GM12878 (cell line): ENCODE measurements around the gene PDE3B. TPM values are rescaled to one million over a fixed set of nuclear protein-coding genes. Genes with fewer than 3 reads are reported as not detected.

Source experiments
- ATF3 ChIP-seq: IDR thresholded peaks from 2 replicates; pipeline ENCODE4 v1.6.1; 2011; ENCODE audit warnings: low read depth, mild to moderate bottlenecking, low read length, moderate library complexity, borderline replicate concordance; ENCODE audit errors: extremely low read depth
- BHLHE40 ChIP-seq, 2 experiments: fragments of 450-650 bp in 1 of 2; IDR thresholded peaks; 2 replicates each; pipeline ENCODE4 v1.6.1; 2011 to 2017; ENCODE audit warnings: low read depth in 2 of 2, borderline replicate concordance in 1 of 2, improper control_type of control experiment in 1 of 2, low read length in 1 of 2, mild to moderate bottlenecking in 1 of 2
- DPF2 ChIP-seq: fragments of 450-650 bp; IDR thresholded peaks from 2 replicates; pipeline ENCODE4 v1.6.1; 2017; ENCODE audit warnings: mild to moderate bottlenecking
- E2F4 ChIP-seq: IDR thresholded peaks from 2 replicates; pipeline ENCODE4 v1.6.1; 2012; ENCODE audit warnings: low read depth, low read length, improper control_type of control experiment
- FOXK2 ChIP-seq: fragments of 450-650 bp; IDR thresholded peaks from 2 replicates; pipeline ENCODE4 v1.6.1; 2017; ENCODE audit warnings: mild to moderate bottlenecking, moderate library complexity
- HDAC2 ChIP-seq: fragments of 200-600 bp; sonication (generic); IDR thresholded peaks from 2 replicates; pipeline ENCODE4 v1.6.1; 2017
- HSF1 ChIP-seq: fragments of 150-350 bp; IDR thresholded peaks from 2 replicates; pipeline ENCODE4 v1.6.1; 2014; ENCODE audit warnings: mild to moderate bottlenecking, low read depth, low read length
- IRF5 ChIP-seq: fragments of 450-650 bp; IDR thresholded peaks from 2 replicates; pipeline ENCODE4 v1.6.1; 2017; ENCODE audit warnings: borderline replicate concordance
- KAT2A ChIP-seq: conservative IDR thresholded peaks from 2 replicates; pipeline ENCODE4 v1.6.1; 2011; ENCODE audit warnings: low read depth, low read length; ENCODE audit not compliant: control insufficient read depth
- LARP7 ChIP-seq: fragments of 450-650 bp; IDR thresholded peaks from 2 replicates; pipeline ENCODE4 v1.6.1; 2017; ENCODE audit warnings: mild to moderate bottlenecking
- PBX3 ChIP-seq: IDR thresholded peaks from 2 replicates; pipeline ENCODE4 v1.6.1; 2011; ENCODE audit warnings: mild to moderate bottlenecking, low read depth, low read length, moderate library complexity; ENCODE audit not compliant: insufficient replicate concordance
- RAD51 ChIP-seq: fragments of 450-650 bp; IDR thresholded peaks from 2 replicates; pipeline ENCODE4 v1.6.1; 2016; ENCODE audit warnings: moderate library complexity, mild to moderate bottlenecking, inconsistent platforms
- RCOR1 ChIP-seq: conservative IDR thresholded peaks from 2 replicates; pipeline ENCODE4 v1.6.1; 2012; ENCODE audit warnings: low read depth, low read length, improper control_type of control experiment
- RELA ChIP-seq: fragments of 450-650 bp; IDR thresholded peaks from 2 replicates; pipeline ENCODE4 v1.8.0; 2014; ENCODE audit warnings: borderline replicate concordance; ENCODE audit not compliant: partially characterized antibody
- SMC3 ChIP-seq: IDR thresholded peaks from 2 replicates; pipeline ENCODE4 v1.6.1; 2011; ENCODE audit warnings: low read length, improper control_type of control experiment, borderline replicate concordance
- SPI1 ChIP-seq: IDR thresholded peaks from 2 replicates; pipeline ENCODE4 v1.6.1; 2011; ENCODE audit warnings: low read depth, mild to moderate bottlenecking, low read length, moderate library complexity, borderline replicate concordance; ENCODE audit not compliant: insufficient read depth
- USF2 ChIP-seq: IDR thresholded peaks from 2 replicates; pipeline ENCODE4 v1.6.1; 2011; ENCODE audit warnings: low read depth, low read length, improper control_type of control experiment, borderline replicate concordance
- ZBTB11 ChIP-seq: fragments of 450-650 bp; formaldehyde crosslinking; IDR thresholded peaks from 2 replicates; pipeline ENCODE4 v1.5.0; 2022; ENCODE audit warnings: mild to moderate bottlenecking, missing genetic modification characterization
- polyA plus RNA-seq, 11 experiments: library from polyadenylated mRNA; depleted of rRNA in 4 of 11; unstranded in 6 of 11; stranded (reverse) in 5 of 11; fragments of >200 nt; fragmentation: Nextera tagmentation in 4 of 11; fragmentation: Illumina TruSeq in 1 of 11; extraction: Ambion mirVana in 4 of 11; extraction: Trizol in 1 of 11; gene quantifications; 1 replicate in 1 of 11; 2 replicates in 10 of 11; pipeline versions ENCODE4 v1.2.1 to v1.2.3, GENCODE V29; 2011 to 2016; ENCODE audit warnings: inconsistent platforms in 2 of 11, missing spikeins in 2 of 11, low read depth in 1 of 11
- total RNA-seq, 4 experiments: library from RNA; depleted of rRNA in 3 of 4; stranded (reverse); fragments of >200 nt in 3 of 4; fragmentation: Illumina TruSeq in 1 of 4; extraction: Trizol in 1 of 4; gene quantifications; 2 replicates each; pipeline versions ENCODE4 v1.2.1 to v1.2.3, GENCODE V29; 2013 to 2021

Gene PDE3B
- total and polyA plus RNA-seq, 10 of the 15 experiments (the other 5 are each of a cell fraction or from before 2014, with no cell fraction given) = 0.04 to 3.1 (median 1.9) TPM

- TF ChIP-seq PBX3 (peak; percentile 46), IRF5 (no peak), LARP7 (no peak), DPF2 (no peak), USF2 (no peak), BHLHE40 (IDR thresholded peaks at IDR 0.05; ENCODE audit: borderline replicate concordance in 1 of 2, low read depth in 2 of 2, low read length in 1 of 2) (no peak), KAT2A (no peak), ZBTB11 (CRISPR knock-in tag) (no peak), ATF3 (no peak), RCOR1 (no peak), HDAC2 (0 out of 2 replicates have a peak, but pooled peaks have one; percentile 48), SPI1 (no peak), SMC3 (no peak), E2F4 (no peak), HSF1 (no peak), FOXK2 (no peak), RAD51 (no peak), RELA (no peak)
Observed at GRCh38 chr11:14891143-14892035, 247.8 kb downstream of the PDE3B start (continued).
